GM19324 (cell line): Measurements from ENCODE around the gene DDIT3.
A peak's percentile ranks its signal among the peaks of the same experiment; 100 is the strongest.

ENCODE experiments used
- ATAC-seq: cut with Tn5 transposase; IDR thresholded peaks from one replicate; pipeline ENCODE4 v1.9.1; 2021; ENCODE audit warnings: mild to moderate bottlenecking, moderate library complexity; ENCODE audit not compliant: unreplicated experiment, low FRiP score

DDIT3 gene

GRCh38 chr12:57548013-57548315 lies 27.6 kb upstream of the DDIT3 start:
- ATAC-seq = no peak

DNA sequence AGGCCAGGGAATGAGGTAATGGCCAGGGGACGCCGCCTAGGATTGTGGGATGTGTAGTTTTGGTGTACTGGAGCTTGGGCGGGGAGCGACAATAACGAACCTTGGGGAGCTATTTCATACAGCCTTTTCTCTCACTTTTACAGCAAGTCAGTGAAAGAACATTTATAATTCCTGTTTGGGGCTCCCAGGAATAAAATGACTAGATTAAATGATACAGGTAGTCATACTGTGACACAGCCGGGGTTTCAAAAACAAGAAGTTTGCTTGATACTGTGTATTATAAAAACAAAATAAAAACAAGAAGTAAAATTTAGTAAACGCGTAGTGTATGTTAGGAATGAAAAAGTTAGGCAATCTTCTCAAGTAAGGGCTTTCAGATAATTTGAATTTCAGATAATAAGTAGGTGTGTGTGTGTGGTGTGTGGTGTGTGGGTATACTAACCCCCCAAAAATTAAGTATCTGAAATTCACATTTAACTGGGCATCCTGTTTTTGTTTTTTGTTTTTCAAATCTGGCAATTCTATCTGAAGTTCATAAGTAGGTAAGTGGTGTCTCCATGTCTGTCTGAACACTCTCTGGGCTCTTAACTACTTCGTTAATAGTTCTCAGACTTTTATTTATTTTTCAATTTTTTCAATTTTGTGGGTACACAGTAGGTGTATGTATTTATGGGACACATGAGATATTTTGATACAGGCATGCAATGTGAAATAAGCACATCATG lies 27.1 kb upstream of the DDIT3 start:
- no peak for ATAC-seq

DNA sequence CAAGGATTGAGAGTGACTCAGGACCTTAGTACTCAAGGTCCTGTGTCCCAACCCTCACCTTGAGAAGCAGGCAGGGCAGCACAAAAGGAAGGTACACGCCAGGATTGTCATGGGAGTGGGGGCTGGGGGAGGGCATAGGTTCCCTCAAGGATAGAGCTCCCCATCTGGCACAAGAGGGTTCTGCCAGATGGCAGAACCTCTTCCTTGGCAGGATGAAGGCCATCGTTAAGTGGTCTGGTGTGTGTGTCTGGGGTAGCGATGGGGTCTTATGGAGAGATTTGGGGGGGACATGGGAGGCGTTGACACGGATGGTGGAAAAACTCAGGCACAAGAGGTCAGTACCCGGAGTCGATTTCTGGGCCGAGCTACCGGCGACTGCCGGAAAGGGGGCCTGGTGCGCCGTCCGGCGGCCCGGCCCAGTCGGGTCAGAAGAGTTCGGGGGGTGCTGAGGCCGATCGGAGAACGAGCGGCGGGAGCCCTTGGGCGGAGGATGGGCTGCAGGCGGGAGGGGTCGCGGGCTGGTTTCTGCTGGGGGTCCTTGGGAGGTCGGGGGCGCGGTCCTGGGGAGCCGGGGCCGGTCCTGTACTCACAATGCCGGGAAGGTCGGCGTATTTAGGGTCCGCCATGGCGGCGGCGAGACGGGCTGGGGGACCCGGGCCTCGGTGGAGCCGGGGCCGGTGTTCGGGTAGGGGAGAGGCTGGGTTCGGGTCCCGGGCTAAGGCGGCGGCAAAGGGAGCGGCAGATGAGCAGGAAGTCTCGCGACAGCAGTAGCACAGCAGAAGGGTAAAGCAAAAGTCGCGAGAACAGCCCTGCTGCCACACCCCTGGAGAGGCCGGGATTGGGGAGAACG lies 26.3 kb upstream of the DDIT3 start, which contains the start of gene DCTN2:
Gene DCTN2 (minus strand): TSS at position 755 of the 850 bp plus-strand sequence. CDS start 129 bp downstream, at position 626.
- peak; percentile 97 for ATAC-seq

DNA sequence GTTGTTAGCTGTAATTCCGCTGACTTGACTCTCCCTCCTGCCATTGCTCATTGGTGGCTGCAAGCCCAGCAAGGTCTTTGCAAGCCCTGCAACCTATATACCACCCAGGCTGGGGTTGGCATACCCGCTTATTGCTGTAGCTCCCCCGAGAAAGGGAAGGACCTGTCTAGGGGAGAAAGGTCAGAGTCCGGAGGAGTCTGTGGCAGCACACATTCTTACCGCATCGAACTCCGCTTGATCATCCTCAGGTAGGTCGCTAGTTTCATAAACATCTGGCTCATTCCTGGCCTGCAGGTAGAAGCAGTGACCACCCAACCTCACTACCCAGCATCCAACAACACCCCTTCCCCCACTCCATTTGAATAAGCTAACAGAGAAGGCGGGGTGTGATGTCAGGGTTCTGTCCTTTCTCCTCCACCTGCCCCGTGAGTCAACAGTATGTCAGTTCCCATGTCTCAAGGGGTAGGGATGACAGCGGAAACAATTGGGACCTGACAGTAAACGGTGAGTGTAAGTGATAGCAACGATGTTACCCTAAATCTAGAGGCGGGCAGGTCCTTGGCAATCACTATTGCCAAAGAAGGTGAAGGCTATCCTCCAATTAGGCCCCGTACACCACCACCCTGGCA lies 25.6 kb upstream of the DDIT3 start:
- ATAC-seq = no peak

- no peak for ATAC-seq
These were observed 23.3 kb upstream of the DDIT3 start for GRCh38 chr12:57543581-57543980.

DNA sequence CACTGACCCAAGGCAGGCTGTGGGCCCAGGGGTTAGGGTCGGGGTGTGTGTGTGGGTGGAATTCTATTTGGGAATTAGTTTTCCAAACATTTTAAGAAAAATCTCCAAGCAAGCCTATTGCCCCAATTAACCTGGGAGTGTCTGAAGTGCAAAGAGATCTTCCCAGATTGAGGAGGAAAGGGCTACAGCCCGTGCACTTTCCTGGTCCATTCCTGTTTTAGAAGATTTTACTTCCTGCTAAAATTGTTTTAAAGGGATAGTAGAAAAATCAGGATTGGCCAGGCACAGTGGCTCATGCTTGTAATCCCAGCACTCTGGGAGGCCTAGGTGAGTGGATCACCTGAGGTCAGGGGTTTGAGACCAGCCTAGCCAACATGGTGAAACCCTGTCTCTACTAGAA lies 21.4 kb upstream of the DDIT3 start:
- no peak for ATAC-seq

- ATAC-seq = no peak
These were observed 20.7 kb upstream of the DDIT3 start for GRCh38 chr12:57541001-57541400.

DNA sequence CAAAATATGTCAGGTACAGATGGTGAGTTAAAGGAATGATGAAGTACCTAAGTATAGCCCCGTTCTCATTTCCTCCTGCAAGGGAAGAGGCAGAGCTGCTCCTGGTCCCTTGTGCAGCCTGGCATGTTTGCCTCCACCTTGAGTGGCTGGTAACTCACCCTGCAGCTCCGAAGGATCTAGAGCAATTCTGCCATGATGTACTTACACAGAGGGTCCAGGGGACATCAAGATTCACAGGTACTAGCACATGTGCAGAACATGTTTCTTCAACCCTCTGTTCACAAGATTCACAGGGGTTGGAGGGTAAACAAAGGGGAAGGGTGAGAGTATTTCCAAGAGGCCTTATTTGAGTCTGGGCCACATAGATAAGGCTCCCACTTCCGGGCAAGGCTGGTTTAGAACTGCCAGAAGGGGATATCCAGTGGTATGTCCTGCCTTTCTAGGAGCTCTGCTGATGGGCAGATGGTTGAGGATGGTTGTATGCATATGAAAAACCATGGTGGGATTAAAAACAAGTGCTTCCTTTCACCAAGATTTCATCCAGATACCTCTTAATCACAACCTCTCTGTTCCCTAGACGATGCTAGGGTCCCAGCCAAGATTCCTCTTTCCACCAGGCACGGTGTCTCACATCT lies 18.9 kb upstream of the DDIT3 start:
- no peak for ATAC-seq

DNA sequence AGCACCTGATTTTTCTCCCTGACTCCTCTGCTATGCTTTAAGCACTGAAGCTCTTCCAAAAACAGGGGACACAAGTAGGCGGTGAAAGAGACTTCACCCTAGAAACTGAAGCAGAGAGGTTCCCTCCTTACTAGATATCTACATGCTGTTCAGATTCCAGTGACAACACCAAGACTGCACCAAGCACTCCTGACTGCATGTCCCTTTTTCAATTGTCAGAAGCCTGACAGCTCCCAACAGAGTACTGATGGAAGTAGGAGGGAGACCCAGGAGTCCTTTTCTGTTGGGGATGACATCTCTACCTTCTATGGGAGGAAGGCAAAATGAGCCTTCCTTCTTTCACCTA lies 16.3 kb upstream of the DDIT3 start:
- ATAC-seq = no peak

- ATAC-seq = no peak
These were observed 15.7 kb upstream of the DDIT3 start for GRCh38 chr12:57535764-57536596.

- ATAC-seq = no peak
These were observed 14.8 kb upstream of the DDIT3 start for GRCh38 chr12:57534991-57535543.

- no peak for ATAC-seq
These were observed 13.9 kb upstream of the DDIT3 start for GRCh38 chr12:57534250-57534649.

DNA sequence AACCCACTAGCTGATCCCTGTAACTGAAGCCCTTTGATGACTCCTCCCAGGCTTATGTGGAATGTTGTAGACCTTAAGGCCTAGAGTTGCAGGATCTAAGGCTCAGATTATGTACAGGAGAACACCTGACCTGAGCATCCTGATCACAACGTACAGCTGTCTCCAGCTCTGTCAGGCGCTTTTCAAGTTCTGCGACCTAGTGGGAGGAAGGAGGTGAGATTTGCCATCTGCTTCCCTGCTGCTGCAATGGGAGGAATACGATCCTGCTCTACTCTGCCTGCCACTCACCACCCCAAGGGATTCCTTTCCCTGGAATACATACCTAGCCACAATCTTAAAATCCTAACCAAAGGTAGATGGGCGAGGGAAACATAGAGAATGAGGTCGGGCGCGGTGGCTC lies 12.8 kb upstream of the DDIT3 start:
- no peak for ATAC-seq

GRCh38 chr12:57531836-57532235 lies 11.5 kb upstream of the DDIT3 start:
- no peak for ATAC-seq

DNA sequence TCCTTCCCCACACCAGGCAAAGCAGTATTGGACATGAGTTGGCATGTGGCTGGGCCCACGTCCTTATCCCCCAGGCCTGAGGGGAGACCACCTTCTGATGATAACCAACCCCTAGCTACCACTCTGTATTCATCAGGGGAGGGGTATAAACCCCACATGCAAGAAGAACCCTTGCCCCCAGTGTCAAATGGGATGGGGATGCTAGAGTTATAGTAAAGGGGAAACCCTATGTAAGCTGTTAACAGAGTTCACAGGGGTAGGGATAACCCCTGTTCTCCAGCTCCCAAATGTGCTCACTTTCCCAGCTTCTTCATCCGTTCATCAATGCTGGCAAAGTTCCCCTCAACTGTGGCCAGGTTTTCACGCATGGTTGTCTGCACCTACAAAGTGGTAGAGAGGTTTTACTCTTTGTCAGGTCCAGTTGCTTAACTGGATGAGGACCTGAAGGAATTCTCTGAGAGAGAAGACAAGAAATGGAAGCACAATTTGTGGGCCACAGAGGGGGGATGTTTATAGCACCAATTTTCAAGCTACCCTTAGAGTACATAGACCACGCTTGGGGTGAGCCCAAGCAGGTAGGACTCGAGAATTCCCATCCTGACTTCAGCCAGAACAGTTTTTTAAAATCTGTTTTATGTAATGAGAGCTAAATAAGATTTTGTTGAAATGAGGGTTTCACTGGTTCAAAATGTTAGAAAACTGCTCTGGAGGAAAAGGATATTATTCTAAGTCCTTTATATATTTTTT lies 10.3 kb upstream of the DDIT3 start:
- ATAC-seq = no peak

GRCh38 chr12:57529831-57530230 lies 9.5 kb upstream of the DDIT3 start:
- no peak for ATAC-seq

GRCh38 chr12:57528831-57529555 lies 8.7 kb upstream of the DDIT3 start:
- no peak for ATAC-seq

GRCh38 chr12:57528176-57528575 lies 7.9 kb upstream of the DDIT3 start:
- ATAC-seq = no peak

GRCh38 chr12:57527184-57527583 lies 6.9 kb upstream of the DDIT3 start:
- no peak for ATAC-seq
